ENCODE measurements around the gene LAMC3.

- TF ChIP-seq POLR2A (IDR thresholded peaks at IDR 0.05) (no peak), CTCF (IDR thresholded peaks at IDR 0.05) (no peak), POLR2AphosphoS5 (IDR thresholded peaks at IDR 0.05) (no peak)
These were observed 31.2 kb upstream of the LAMC3 start for GRCh38 chr9:130977811-130978221.

All from stomach (tissue), 4 donors.